C1 segment of cervical spinal cord (tissue), 14 donors: ENCODE measurements around the gene ARID1B.
"Not testable (repeated sequence)": the region's sequence is repeated elsewhere in the genome, so short reads cannot be mapped to it uniquely, and the experiment has no call there.

ENCODE experiments used
- DNase-seq, 14 donors: peaks; one replicate each; lab custom pipeline; 2025; lab: John Stamatoyannopoulos, UW

The ARID1B gene

DNA sequence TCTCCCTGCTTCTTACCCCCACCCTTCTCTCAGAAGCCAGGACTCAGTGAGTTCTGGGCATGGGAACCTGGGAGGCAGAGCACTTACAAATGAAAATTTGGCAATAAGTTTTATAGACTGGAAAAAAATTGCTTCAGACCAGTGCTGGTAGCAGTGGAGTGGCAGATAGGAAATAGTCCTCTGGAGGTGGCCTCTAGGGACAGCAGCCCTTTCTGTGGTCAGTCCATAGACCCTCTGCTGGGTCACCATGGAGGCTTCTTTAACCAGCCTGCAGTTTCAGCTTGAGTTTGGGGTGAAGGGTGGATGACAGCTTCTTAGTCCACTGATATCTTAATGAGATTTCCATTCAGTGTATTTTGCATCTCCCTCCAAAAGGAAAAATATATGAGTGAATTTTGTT is 179.1 kb downstream of the ARID1B start:
- no peak for DNase-seq

DNA sequence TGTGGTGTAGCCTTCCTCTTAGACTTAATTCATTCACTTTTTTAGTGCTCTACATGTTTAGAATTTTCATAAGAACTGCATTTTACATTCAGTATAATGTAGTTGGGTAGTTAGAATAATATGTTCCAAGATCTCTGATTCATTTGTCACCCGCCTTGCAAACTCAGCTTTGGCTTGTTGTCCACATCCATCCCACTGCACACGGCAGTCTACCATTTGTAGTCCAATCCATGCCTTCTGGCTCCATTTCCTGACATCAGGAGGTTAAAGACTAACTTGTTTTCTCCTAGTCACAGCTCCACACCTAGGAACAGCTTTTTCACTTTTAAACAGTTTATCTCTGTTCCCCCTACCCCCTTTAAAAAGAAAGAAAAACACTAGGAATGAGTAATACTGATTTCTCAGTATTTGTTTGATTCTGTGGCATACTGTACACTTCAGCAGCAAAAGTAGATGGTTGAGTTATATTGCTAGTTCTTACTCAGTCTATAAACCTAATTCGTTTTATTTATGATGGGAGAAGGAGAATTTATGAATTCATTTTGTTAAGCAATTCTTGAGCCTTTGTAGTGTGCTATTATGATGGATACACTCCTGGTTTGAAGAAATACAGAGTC is 180.9 kb downstream of the ARID1B start:
- DNase-seq = peak in 1 of 14 donors; percentile 9

DNA sequence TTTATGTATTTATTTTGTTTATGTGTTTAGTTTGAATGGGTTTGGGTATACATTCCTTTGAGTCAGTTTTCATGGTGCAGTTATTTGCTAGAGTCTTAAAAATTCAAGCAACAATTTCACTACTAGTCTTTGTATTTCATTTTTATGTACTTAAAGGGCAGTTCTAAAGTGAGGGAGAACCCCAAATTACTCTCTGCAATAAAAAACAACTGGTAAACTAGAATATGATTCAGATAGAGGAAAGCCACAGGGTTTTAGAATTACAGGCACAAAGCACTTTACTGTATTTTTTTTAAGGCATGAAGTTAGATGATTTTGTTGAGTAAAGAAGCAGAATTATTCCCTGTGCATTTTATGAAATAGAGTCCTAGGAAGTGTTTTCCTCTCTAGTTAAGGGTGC is 183.3 kb downstream of the ARID1B start:
- DNase-seq = no peak

DNA sequence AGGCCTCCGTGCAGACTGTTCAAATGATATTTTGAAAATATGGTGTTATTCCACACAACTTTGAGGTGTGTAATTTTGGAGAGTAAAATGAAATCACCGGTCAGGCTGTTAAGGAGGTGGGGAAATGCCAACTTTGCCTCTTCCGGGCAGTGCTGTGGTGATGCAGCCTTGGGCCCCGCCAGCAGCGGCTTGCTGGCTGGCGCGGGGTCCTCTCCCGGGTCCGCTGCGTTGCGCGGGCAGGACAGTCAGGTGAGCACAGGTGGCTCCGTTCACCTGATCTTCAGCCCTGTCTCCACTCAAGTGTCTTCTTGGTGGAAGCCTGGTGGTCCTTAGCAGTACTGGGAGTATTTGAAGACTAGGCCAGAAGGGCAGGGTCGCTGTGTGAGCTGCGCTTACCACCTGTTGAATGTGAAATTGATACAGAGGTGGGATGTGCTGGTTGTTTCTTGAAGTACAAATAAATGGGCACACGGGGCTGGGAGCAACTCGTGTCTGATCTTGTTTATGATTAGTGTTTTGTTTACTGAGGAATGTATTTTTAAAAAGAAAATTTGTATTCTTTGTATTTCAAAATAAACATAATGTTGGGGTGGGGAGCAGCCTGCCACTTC is 184.2 kb downstream of the ARID1B start:
- no peak for DNase-seq

DNA sequence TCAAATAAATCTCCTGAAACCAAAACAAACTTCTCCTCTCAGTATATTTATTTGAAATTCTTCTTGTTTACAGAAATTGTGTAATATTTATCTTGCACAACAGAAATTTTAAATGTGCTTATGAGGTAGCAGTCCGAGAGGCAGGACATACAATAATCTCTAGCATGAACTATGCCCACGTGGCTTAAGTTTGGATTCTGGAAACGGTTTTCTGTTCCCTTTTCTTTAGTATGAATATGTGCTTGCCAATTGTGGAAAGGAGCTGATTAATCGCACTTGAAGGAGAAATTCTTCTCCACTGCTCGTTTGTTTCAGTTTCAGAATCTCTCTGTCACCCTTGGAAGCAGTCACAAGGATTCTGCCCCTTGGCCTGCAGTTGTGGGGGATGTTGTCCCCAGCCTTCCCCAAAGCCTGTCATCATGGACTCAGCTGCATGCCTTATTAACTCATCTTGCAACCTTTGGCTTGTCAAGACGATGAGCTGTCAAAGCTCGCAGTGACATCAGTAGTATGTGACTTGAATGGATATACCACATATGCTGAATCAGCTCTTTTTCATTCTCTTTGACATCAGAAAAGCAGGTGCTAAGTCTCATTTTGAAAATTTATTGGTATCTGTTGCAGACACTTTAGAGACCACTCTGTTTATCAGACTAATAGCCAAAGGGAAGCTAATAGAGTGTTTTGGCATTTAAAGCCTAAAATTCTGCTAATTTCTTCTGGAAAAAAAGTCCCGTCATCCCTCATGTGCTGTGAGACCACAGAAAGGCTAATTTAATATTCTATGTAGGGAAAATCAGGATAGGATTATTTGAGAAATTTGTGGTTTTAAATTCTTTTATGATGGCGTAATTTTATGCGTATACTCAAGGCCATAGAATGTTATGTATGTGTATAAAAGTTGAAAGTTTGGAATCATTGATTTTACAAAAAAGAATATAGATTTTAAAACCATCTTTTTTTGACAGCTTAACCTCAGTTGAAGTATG is 186.8 kb downstream of the ARID1B start:
- DNase-seq = peak in 7 of 14 donors; percentile 19 to 59 (median 40)

DNA sequence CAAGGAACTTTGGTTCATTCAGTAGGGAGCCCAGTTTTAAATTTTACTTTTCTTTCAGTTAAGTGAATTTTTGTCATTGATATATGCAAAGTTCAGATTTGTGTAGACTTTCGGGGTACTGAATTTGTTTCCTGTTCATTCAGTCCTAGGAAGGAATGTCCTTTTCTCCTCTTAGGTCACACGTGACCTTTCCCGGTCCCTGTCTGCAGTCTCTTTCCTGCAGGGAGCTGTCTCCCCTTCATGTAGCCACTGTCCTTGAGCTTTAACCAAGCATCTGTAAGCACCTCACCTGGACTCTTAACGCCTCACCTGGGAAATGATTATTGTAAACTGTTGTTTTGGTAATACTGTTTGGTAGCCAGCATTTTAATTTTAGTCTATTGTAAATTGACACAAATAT is 190.7 kb downstream of the ARID1B start:
- no peak for DNase-seq

DNA sequence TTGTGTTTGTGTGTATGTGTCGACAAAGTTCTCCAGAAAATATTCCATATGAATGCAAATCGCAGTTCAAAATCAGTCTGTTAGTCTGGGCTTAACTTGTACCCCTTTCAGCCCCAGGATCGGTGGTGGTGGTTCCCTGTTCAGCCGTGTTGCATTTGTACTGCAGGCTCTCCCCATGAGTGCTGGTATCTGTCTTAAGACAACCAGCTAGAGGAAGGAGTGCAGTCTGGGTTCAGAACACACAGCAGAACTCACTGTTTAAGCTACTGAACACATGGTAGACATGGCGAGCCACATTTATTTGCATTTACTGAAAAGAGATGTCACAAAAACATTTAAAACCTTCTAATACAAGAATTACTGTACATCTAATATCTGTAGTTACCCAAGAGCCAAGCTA is 192.1 kb downstream of the ARID1B start:
- no peak for DNase-seq

DNA sequence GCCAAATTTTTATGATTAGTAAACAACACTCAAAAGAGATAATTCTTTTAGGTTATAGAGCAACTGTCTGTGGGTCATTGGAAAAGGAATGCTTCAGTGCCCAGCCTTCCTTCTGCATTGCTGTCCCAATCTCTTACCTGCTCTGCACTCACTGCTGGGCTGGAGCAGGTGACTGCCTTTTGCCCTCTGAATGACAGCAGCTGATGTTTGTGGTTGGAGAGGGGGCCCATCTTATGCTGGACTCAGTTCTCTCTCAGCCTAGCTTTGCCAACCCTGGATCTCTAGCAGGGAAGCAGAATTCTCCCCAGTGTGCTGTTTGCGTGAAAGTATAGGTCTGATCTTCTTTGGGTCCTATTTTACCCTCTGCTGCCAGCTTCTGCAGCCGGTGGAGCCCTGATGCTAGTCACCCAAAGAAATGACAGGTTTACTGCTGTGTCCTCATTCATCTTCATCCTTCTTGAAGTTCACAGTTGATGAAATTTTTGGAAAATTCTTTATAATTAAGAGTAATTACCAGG is 193.5 kb downstream of the ARID1B start:
- DNase-seq = no peak

DNA sequence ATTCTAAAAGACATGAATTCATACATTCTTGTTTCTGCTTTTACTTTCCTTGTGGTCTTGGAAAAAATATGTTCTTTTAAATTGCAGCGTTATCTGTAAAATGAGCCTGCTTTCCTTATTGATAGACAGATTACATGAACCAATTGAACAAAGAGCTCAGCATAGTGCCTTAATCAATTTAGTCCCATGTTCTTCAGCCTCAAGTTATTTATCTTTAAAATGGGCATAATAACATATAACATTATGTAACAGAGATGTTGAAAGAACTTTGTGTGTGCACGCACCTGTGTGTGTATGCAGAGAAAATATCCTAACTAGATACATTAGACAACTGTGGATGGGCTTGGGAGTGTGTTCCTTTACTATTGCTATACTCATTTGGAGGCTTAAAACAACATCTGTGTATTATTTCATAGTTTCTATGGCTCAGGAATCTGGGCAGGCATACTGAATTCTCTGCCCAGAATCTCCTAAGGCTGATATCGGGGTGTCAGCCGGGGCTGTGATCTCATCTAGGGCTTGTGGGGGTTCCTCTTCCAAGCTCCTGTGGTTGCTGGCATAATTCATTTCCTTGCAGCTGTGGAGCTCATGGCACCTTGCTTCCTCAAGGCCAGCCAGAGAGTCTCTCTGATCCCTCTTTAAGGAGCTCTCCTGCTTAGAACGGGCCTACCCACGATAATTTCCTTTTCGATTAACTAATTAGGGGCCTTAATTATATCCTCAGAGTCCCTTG is 194.1 kb downstream of the ARID1B start:
- no peak for DNase-seq

DNA sequence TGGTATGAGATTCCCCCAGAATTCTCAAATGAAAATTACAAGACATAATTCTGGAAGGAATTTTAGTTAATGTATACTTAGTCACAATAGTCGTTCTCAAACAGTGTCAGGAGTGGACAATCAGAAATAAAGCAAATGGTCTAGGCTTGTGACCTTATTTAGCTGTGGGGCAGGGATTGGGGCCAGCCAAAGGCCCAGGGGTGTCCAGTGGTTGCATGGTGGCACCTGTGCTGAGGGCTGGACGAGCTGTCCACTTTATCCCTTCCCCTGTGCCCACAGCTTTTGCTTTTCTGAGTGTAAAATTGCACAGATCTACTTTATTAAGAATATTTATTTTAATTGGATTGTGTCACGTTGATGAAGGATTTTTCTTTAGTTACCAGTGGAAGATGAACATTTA is 195.0 kb downstream of the ARID1B start:
- no peak for DNase-seq

DNA sequence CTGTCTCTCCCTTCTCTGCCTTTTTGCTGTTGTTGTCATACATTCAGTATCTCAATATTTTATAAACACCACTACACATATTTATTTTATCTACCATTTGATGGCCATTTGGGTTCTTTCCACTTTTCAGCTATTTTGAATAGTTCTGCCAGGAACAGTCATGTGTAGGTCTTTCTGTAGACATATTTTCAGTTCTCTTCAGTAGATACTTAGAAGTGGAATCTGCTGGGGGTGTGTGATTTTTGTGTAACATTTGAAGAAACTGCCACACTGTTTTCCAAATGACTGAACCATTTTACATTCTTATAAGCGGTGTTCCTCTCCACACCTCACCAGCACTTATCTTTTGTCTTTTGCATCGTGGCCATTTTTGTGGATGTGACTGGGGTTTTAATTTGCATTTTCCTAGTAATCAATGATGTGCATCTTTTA is 197.7 kb downstream of the ARID1B start:
- no peak for DNase-seq

DNA sequence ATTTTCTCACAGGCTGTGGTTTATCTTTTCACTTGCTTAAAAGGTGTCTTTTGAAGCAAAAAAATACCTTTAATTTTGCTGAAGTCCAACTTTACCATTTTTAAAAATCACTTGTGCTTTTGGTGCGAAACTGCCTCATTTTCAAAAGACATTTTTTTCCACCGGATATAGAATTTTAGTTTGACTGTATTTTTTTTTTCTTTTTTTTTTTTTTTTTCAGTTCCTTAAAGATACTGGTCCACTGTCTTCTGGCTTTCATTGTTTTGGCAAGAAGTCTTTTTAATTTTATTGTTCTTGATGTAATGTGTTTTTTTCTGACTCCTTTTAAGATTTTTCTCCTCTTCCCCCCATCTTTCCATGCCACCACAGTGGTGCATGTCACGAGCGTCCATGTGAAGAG is 198.2 kb downstream of the ARID1B start:
- no peak for DNase-seq

DNA sequence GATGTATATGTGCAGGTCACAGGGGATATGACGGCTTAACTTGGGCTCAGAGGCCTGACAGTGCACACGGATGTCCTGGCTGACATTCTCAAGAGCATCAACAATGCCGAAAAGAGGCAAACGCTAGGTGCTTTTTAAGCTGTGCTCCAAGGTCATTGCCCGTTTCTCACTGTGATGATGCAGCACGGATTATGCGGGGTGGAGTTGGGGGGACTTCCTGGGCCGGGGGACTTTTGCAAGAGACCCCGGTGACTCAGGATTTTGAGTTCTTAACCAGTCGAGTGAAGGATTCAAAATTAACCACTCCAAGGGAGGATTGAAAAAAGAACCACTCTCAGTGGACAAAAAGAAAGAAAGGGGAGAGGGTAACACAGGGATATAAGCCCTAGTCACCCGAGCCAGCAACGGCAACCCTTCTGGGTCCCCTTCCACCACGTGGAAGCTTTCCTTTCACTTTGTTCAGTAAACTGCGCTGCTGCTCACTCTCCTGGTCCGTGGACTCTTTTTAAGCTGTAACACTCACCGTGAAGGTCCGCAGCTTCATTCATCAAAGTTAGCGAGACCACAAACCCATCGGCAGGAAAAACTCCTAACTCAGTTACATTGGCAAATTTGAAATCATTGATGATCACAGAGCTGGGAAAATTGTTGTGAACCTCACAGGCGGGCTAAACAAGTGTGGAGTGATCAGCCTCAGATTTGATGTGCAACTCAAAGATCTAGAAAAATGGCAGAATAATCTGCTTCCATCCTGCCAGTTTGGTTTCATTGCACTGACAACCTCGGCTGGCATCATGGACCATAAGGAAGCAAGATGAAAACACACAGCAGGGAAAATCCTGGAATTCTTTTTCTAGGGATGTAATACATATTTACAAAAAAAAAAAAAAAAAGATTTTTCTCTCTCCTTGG is 199.3 kb downstream of the ARID1B start:
- peak in 4 of 14 donors; percentile 14 to 41 (median 22) for DNase-seq

DNA sequence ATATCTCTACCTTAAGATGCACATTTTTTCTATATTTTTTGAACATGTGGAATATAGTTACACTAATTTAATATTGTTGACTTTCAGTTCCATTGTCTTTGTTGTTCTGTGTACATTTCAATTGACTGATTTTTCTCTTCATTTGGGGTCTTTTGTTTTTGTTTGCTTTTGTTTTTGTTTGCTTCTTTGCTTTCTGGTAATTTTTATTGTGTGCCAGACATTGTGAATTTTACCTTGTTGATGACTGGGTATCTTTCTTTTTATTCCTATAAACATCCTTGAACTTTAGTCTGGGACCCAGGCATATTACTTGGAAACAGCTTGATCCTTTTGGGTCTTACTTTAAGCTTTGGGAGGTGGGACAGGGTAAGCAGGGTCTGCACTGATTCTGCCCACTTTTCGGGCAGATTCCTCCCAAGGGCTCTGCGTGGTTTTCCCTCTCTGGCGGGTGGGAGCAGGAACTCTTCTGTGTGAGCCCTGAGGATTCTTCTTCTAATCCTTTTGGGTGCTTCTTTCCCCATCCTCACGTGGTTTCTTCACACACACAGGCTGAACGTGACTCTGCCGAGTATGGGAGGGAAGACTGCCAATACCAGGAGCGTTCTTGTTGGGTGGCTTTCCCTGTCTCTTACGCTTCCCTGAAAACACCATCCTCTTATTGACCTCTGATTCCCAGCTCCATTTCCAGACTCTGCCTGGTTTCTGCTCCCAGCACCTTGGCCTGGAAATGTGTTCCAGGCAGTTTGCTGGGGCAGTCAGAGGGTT is 200.5 kb downstream of the ARID1B start:
- peak in 2 of 14 donors; percentile 7 to 55 for DNase-seq

DNA sequence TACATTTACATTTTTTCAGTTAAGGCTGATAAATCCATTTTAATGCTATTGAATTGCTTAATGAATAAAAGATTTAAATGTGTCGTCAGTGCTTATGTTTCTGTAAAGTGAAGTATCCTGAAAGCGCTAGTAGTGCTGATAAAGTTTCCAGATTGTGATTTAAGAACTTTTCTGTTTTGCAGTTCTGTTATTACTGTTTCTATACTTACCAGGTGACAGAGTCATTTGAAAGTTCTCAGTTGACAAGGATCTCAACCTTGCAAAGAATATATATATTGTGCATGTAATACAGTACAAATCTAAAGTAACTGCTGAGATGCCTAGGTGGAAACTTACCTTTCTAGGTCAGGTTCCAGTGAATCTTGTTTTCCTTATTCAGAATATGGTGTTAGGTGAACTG is 201.8 kb downstream of the ARID1B start:
- no peak for DNase-seq

DNA sequence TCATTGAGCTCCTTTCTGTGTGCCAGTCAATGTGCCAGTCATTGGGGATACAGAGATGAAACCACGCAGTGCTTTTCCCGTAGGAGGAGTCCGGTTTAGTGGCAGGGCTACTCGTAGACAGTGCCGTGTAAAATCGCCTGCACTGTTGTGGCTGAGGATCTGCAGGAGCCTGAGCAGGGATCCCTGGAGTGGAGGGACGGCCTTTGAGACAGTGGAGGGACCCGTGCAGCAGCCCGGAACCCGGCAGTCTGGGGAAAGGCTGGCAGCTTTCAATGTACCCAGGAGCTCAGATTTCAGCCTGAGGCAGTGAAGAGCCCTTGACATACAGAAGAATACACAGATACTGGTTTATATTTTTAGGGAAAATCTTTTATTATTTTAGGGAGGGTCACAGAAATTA is 203.3 kb downstream of the ARID1B start:
- no peak for DNase-seq

DNA sequence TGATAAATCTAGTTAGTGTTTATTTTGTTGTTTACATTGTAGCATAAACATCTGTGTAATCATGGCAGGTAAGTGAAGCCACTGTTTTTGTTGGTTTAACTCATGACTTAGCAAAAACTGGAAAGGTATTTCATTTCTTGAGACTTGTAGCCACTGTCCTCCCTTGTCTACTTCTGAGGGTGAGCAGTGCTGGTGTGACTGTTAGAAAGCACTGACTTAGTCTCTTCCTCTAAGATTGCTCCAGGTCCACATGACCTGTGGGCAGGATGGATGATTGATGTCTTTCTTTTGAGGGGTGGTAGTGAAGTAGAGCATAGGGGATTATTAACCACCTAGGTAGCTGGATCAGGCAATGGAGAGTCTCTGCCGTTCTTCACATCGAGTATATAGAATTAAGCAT is 203.8 kb downstream of the ARID1B start:
- DNase-seq = no peak

DNA sequence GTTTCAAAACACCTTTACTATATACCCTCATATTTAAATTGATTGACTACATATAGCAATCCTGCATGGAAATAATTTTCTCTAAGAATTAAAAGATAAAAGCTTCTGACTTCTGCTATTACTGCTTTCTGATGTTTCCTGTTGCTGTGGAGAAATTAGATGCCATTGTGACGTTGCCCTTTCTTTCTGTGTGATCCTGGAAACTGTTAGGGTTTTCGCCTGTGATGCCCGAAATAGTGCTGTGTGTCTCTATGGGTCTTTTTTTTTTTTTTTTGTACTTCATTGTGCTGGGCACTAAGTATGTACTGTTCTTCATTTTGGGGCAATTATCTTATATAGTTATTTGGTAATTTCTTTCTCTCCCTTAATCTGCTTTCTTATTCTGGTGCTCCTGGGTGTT is 205.0 kb downstream of the ARID1B start:
- DNase-seq = no peak

DNA sequence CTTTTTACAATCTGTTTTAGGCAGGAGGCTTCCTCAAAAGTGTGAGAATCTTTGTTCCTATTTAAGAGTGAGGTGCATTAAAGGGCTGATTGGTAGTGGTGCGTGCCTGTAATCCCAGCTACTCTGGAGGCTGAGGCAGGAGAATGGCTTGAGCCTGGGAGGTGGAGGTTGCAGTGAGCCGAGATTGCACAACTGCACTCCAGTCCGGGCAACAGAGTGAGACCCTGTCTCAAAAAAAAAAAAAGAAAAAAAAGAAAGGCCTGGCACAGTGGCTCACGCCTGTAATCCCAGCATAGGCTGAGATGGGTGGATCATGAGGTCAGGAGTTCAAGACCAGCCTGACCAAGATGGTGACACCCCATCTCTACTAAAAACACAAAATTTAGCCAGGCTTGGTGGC is 205.7 kb downstream of the ARID1B start:
- DNase-seq = not testable (repeated sequence)
